GDM1 (cell line): ENCODE results near the gene NDUFB6.
"Not testable (repeated sequence)": the region's sequence is repeated elsewhere in the genome, so short reads cannot be mapped to it uniquely, and the experiment has no call there.

Experiments
- DNase-seq: peaks from one replicate; lab custom pipeline; 2025; lab: John Stamatoyannopoulos, UW

The NDUFB6 gene

DNA sequence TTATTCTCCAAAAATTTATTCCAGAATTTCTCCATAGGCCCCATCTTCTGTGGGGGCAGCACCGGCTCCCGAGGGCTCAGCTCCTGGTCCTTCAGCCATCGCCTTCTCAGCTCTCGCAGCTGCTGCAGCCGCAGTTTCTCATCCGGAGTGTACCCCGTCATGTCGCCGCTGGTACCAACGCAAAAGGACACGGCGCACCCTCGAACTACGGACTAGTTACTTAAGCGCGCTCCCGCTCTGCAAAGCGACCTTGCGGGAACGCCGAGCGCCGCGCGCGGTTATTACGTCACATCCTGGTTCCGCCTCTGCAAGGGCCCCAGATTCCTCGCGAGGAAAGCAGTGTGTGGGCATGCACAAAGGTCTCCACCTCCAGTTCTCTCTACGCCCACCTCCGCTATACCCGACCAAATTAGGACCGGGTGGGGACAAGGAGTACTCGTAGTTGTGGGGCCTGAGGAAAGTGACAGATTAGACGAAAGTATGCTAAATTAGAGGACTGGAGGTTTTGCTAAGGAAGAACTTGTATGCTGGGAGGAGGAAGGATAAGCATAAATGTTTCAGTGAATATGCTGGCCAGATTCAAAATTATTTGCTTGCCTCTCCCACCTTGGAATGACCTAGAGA is at the start of gene NDUFB6:
TSS of gene NDUFB6 (minus strand) at position 260 of the 624 bp plus-strand sequence. CDS start at position 161, 99 bp downstream.
- DNase-seq: peak; percentile 91

GRCh38 chr9:32618261-32618660 is 45.3 kb upstream of the NDUFB6 start:
- DNase-seq: no peak

- no peak for DNase-seq
Measured at GRCh38 chr9:32606811-32607210, 33.9 kb upstream of the NDUFB6 start.

GRCh38 chr9:32603914-32604852 is 31.2 kb upstream of the NDUFB6 start:
- DNase-seq: no peak

- DNase-seq: not testable (repeated sequence)
Measured at GRCh38 chr9:32599021-32599420, 26.1 kb upstream of the NDUFB6 start.

DNA sequence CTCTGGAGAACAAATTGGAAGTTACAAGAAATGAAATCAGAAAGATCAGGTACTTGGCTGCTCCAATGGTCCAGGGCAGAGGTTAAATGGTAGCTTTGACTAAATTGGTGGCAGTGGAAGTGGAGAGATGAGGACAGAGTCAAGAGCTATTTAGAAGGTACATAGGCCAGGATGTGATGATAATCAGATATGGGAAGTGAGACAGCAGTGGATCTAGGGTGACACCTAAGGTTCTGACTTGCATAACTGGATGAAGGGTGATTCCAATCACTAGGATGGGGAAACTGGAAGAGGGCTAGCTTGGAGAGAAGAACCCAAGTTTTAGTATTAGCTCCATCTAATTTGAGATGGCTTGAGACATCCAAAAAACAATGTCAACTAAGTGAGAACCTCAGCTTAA is 24.0 kb upstream of the NDUFB6 start:
- DNase-seq: no peak

- no peak for DNase-seq
Measured at GRCh38 chr9:32596096-32596865, 23.3 kb upstream of the NDUFB6 start.

GRCh38 chr9:32590898-32591297 is 17.9 kb upstream of the NDUFB6 start:
- DNase-seq: no peak

DNA sequence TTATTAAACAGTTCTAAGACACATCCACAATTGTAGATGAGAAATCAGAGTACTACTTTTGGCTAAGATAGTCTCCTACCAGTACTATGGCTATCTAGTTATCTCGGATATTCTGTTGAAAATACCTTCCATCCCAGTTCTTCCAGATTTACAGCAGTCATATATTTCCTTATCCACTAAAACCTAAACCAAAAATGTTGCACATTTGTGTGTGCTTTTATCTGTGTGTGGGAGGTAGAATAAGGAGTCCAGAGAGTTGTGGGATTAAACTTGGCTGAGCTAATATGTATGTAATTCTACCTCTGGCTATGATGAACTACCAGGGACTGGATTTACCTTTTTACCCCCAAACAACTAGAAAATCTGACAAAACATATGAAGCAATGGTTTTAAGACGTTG is 17.5 kb upstream of the NDUFB6 start:
- DNase-seq: no peak

- DNase-seq: no peak
Measured at GRCh38 chr9:32589083-32589723, 16.2 kb upstream of the NDUFB6 start.

DNA sequence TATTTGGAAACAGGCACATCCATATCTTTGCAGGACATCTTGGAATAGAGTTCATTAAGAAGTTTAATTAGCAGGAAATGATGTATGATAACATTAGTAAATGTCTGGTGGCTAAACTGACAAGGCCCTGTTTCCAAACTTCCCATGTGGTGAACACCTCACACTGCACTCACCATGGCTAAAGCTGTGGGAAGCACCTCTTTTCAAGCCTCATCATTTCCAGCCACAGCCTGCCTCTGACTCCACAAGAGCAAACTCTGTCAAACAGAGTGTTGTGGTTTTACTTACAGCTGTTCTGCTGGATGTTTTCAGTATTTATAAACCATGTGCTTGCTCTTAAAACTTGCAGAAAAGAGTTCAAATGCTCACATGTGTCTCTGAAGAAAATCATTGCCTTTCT is 14.9 kb upstream of the NDUFB6 start:
- DNase-seq: no peak

DNA sequence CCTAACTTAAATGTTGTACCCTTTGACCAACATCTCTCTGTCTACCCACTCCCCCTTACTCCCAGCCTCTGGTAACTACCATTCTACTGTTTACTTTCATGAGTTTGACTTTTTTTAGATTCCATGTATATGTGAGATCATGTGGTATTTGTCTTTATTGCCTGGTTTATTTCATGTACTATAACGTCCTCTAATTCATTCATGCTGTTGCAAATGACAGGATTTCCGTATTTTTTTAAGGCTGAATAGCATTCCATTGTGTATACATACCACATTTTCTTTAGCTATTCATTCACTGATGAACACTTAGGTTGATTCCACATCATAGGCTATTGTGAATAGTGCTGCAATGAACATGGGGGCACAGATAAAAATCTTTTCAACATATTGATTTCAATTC is 11.8 kb upstream of the NDUFB6 start:
- no peak for DNase-seq

GRCh38 chr9:32581512-32582143 is 8.7 kb upstream of the NDUFB6 start:
- DNase-seq: peak; percentile 21

GRCh38 chr9:32580631-32581300 is 7.8 kb upstream of the NDUFB6 start:
- no peak for DNase-seq

GRCh38 chr9:32579706-32580331 is 6.9 kb upstream of the NDUFB6 start:
- no peak for DNase-seq

- no peak for DNase-seq
Measured at GRCh38 chr9:32578976-32579375, 6.0 kb upstream of the NDUFB6 start.

DNA sequence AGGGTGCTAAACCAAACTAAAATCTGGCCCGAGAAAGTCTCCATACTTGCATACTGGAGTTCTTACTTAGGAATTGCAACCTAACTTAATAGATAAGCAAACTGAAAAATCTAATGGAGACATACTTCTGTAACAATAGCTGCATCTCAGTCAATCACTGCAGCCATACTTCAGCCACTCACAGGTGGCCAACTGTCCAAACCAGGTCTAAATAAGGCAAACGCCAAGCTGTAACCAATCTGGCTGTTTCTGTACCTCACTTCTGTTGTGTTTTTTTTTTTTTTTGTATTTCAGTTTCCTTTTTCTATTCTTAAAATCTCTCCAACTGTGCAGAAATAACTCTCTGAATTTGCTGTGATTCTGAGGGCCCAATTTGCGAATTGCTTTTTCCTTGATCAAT is 4.4 kb upstream of the NDUFB6 start:
- no peak for DNase-seq

- no peak for DNase-seq
Measured at GRCh38 chr9:32574858-32575257, 1.9 kb upstream of the NDUFB6 start.

DNA sequence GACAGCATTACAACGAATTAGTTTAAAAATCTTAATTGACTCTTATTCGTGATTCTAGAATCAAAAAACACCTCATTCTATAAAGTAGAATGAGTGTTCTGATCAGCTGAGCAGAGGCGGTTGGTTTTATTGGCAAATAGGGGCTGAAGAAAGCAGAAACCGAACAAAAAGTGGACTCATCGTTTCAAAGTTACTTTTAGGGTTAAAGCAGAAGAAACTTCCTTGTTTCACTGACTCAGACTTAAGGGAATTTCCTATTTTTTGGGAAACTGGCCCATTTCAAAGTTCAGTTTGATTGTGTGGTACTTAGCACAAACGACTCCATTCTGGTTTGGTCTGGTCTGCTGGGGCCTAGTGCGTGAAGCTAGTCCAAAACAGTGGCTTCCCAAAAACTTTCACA is 862 bp upstream of the NDUFB6 start:
- no peak for DNase-seq
